Epithelial cell of esophagus (primary cell): ENCODE data around the gene SMTNL1.
A peak's percentile ranks its signal among the peaks of the same experiment; 100 is the strongest.

ENCODE experiments used
- DNase-seq: peaks from one replicate; pipeline ENCODE4 v3.0.0; 2010; ENCODE audit warnings: low read depth
- H3K4me3 ChIP-seq: 2 replicates; pipeline ENCODE4 v1.5.1; 2011; ENCODE audit warnings: mild to moderate bottlenecking, low read length, control low read depth
- TF ChIP-seq, protein P1 (sequence below): IDR thresholded peaks from 2 replicates; pipeline ENCODE4 v1.5.1; 2011; ENCODE audit warnings: low read depth, mild to moderate bottlenecking, low read length, control low read depth, inconsistent platforms; ENCODE audit not compliant: insufficient read depth; ENCODE audit errors: missing control alignments

The SMTNL1 gene

DNA sequence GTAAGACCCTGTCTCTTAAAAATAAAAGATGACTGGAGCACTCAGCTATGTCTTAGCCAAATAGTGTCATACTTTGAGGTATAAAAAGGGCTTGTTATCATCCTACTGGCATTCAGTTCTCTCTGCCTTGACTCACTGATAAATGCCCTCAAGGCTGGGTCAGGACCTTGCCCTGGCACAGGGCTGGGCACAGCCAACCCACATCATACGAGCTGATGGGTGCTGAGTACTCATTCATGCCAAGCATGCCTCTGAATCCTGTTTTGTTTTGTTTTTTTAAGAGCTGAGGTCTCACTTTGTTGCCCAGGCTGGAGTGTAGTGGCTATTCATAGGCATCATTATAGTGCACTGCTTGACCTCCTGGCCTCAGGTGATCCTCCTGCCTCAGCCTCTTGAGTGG, 1.9 kb downstream of the SMTNL1 start:
- TF ChIP-seq, protein P1, sequence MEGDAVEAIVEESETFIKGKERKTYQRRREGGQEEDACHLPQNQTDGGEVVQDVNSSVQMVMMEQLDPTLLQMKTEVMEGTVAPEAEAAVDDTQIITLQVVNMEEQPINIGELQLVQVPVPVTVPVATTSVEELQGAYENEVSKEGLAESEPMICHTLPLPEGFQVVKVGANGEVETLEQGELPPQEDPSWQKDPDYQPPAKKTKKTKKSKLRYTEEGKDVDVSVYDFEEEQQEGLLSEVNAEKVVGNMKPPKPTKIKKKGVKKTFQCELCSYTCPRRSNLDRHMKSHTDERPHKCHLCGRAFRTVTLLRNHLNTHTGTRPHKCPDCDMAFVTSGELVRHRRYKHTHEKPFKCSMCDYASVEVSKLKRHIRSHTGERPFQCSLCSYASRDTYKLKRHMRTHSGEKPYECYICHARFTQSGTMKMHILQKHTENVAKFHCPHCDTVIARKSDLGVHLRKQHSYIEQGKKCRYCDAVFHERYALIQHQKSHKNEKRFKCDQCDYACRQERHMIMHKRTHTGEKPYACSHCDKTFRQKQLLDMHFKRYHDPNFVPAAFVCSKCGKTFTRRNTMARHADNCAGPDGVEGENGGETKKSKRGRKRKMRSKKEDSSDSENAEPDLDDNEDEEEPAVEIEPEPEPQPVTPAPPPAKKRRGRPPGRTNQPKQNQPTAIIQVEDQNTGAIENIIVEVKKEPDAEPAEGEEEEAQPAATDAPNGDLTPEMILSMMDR: no peak
- H3K4me3 ChIP-seq: no peak overlapping the region
- peak; percentile 13 for DNase-seq

DNA sequence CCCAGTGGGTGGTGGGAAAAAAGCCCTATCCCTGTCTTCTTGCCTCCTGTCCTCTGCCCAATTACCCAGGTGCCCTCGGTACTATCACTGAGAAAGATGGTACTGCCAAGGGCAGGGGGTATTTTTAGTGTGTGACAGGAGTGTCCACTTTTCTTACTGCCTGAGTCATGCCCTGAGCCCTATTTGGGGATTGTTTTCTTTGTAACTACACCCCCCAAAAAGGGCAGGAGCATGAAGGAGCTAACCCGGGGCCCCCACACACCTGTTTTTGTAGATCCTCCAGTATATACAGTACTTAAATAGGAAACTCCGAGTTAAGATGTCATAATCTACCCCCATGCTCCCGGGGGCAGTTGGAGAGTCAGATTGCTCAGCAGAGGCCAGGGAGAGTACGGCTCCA, 3.8 kb downstream of the SMTNL1 start:
- no peak for DNase-seq
- no peak overlapping the region for H3K4me3 ChIP-seq
- TF ChIP-seq, protein P1: no peak

- TF ChIP-seq, protein P1: no peak
- DNase-seq: no peak
- H3K4me3 ChIP-seq: no peak overlapping the region
These were observed 5.2 kb downstream of the SMTNL1 start for GRCh38 chr11:57542582-57542981.

GRCh38 chr11:57543593-57543992, 6.2 kb downstream of the SMTNL1 start:
- TF ChIP-seq, protein P1: no peak
- H3K4me3 ChIP-seq: no peak overlapping the region
- DNase-seq: no peak

GRCh38 chr11:57544566-57544965, 7.2 kb downstream of the SMTNL1 start:
- TF ChIP-seq, protein P1: no peak
- no peak overlapping the region for H3K4me3 ChIP-seq
- no peak for DNase-seq

DNA sequence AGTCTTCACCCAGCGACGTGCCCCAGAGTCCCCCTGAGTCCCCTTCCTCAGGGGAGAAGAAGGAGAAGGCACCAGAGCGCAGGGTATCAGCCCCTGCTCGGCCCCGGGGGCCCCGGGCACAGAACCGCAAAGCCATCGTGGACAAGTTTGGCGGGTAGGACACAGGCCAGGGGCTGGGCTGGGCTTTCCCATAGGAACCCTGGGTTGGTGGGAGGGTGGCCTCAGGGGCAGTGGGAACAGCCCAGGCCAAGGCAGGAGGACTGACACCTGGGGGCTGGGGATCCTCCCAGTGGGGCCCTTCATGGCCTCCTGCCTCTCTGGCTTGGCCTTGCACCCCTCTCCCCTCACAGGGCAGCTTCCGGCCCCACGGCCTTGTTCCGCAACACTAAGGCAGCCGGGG, 8.5 kb downstream of the SMTNL1 start:
- H3K4me3 ChIP-seq: no peak overlapping the region
- TF ChIP-seq, protein P1: no peak
- DNase-seq: no peak

GRCh38 chr11:57546451-57546850, 9.1 kb downstream of the SMTNL1 start:
- DNase-seq: no peak
- no peak overlapping the region for H3K4me3 ChIP-seq
- TF ChIP-seq, protein P1: no peak
